Adrenal gland (tissue), 5 donors: ENCODE measurements around the gene RIPOR2.

Experiments
- POLR2A ChIP-seq, 2 donors: fragments of 450-650 bp; IDR thresholded peaks; one replicate each; pipeline ENCODE4 v1.6.1; 2017; ENCODE audit warnings: antibody characterized with exemption in 2 of 2, mild to moderate bottlenecking in 2 of 2, moderate library complexity in 1 of 2
- TF ChIP-seq, protein P1 (sequence below), 6 experiments: fragments of 450-650 bp in 4 of 6; fragments of 200-600 bp in 2 of 6; sonication (generic) in 1 of 6; IDR thresholded peaks; 1 replicate in 5 of 6; 2 replicates in 1 of 6; pipeline versions ENCODE4 v1.5.1 to v1.8.0; 2016 to 2021; ENCODE audit warnings: antibody characterized with exemption in 6 of 6, mild to moderate bottlenecking in 2 of 6, moderate library complexity in 1 of 6
- donor health status: DM: no; HTN: no; CAD: no.

DNA sequence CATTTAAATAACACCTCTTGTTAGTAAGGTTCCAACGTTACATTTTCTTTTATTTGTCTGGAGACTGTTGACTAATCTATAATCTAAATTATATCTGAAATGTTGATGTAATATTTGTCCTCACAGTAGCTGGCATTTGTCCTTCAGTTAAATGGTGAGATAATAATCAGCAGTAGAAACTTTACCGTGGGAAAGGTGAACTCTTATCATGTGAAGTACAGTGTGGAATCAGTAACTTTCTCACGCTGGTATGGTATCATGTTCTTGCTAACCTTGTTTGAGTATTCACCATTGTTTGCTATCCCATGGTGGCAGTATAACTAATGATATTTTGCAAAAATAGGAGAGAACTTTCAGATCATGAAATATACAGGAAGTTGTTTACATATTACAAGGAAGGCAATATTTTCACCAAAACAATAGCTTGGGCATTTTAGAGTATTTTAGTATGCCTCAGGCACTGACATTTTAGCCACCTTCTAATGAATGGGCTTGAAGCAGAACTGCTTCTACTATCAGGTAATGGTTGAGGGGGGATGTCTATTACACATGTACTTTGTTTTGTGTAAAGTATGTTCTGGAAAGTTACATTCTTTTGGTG, 156.2 kb downstream of the RIPOR2 start:
- TF ChIP-seq POLR2A (IDR thresholded peaks at IDR 0.05), result no peak
- TF ChIP-seq, protein P1, sequence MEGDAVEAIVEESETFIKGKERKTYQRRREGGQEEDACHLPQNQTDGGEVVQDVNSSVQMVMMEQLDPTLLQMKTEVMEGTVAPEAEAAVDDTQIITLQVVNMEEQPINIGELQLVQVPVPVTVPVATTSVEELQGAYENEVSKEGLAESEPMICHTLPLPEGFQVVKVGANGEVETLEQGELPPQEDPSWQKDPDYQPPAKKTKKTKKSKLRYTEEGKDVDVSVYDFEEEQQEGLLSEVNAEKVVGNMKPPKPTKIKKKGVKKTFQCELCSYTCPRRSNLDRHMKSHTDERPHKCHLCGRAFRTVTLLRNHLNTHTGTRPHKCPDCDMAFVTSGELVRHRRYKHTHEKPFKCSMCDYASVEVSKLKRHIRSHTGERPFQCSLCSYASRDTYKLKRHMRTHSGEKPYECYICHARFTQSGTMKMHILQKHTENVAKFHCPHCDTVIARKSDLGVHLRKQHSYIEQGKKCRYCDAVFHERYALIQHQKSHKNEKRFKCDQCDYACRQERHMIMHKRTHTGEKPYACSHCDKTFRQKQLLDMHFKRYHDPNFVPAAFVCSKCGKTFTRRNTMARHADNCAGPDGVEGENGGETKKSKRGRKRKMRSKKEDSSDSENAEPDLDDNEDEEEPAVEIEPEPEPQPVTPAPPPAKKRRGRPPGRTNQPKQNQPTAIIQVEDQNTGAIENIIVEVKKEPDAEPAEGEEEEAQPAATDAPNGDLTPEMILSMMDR (IDR thresholded peaks at IDR 0.05), result no peak
